H54 (cell line): ENCODE data around the gene TLCD2.
"Not testable (repeated sequence)": the region's sequence is repeated elsewhere in the genome, so short reads cannot be mapped to it uniquely, and the experiment has no call there.

Source experiments
- DNase-seq: peaks from one replicate; pipeline ENCODE4 v3.0.0; 2011; ENCODE audit warnings: low spot score, mixed read lengths; ENCODE audit not compliant: insufficient read length
- FAIRE-seq: peaks from 3 replicates; lab custom pipeline; 2011; peaks lifted over from hg19 to GRCh38; lab: Jason Lieb, UNC
- POLR2A ChIP-seq: IDR thresholded peaks from 2 replicates; pipeline ENCODE4 v1.6.1; 2011; ENCODE audit warnings: low read depth, mild to moderate bottlenecking, low read length

Gene TLCD2

GRCh38 chr17:1661045-1661444 is 49.1 kb downstream of the TLCD2 start:
- no peak for TF ChIP-seq POLR2A
- no peak for FAIRE-seq
- no peak for DNase-seq

DNA sequence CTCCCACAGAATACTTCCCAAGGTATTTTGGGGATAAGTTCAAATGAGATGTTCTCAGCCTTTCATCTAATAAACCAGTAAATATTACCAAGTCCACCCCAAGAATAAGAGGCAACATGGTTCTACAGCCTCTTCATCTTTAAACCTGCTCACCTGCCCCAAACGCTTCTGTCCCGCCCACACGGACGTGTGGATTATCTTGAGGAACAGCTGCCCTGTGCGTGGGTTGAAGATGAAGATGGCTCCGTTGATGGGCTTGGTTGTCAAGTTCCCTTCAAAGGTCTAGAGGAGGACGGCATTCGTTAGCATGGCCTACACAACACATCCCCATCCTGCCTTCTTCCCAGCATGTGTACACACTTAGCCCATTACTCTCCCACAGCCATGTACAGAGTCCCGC is 52.1 kb downstream of the TLCD2 start:
- no peak for TF ChIP-seq POLR2A
- DNase-seq, result no peak
- FAIRE-seq, result no peak

DNA sequence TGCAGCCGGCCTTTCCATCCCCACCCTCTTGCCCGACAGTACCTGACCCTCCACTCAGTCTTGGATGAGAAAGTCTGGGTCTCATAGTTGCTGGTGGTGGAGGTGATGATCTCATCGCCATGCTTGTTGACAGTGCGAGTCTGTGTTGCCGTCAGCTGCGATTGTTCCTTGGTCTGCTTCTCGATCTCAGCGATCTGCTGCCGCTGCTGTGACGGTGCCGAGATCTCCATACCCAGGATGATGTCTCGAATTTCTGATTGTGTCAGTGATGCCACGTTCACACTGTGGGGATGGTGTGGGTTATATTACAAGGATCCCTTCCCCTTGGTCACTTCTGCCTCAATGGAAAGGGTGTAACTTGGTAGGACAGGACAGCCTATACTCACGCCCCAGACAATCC is 56.4 kb downstream of the TLCD2 start:
- no peak for FAIRE-seq

DNA sequence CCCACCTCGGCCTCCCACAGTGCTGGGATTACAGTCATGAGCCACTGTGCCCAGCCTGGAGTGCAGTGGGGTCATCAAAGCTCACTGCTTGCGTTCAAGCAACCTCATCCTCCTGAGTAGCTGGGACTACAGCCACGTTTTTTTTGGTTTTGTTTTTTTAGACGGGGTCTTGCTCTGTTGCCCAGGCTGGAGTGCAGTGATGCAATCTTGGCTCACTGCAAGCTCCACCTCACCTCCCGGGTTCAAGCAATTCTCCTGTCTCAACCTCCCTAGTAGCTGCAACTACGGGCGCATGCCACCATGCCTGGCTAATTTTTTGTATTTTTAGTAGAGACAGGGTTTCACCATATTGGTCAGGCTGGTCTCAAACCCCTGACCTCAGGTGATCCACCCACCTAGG is 57.4 kb downstream of the TLCD2 start:
- FAIRE-seq, DNase-seq: not testable (repeated sequence)

More for the DNA sequence above, 56.4 kb downstream of the TLCD2 start:
- TF ChIP-seq POLR2A, result no peak
- no peak for DNase-seq
